Activated T-cell treated with anti-CD3 and anti-CD28 coated beads for 1 hour (primary cell): ENCODE data around the gene NUBP2.
A peak's percentile ranks its signal among the peaks of the same experiment; 100 is the strongest.

Experiments used
- DNase-seq: peaks from one replicate; pipeline ENCODE4 v3.0.0-alpha.2; 2020; ENCODE audit warnings: low read depth

NUBP2 gene

GRCh38 chr16:1772362-1772907, 10.3 kb upstream of the NUBP2 start, which contains the start of gene EME2:
Gene EME2 (plus strand): TSS chr16:1772810. CDS start chr16:1773228, 418 bp downstream.
- DNase-seq, result peak; percentile 33

GRCh38 chr16:1772908-1773702, 9.7 kb upstream of the NUBP2 start, which contains the start of gene MRPS34:
Gene MRPS34 (minus strand): TSS chr16:1773134. CDS start chr16:1773119, 15 bp downstream.
- DNase-seq, result peak; percentile 71

- DNase-seq, result no peak
Measured at GRCh38 chr16:1773703-1774447, 8.9 kb upstream of the NUBP2 start.

GRCh38 chr16:1774448-1774780, 8.3 kb upstream of the NUBP2 start:
- no peak for DNase-seq

- DNase-seq, result no peak
Measured at GRCh38 chr16:1775006-1775845, 7.5 kb upstream of the NUBP2 start.

- no peak for DNase-seq
Measured at GRCh38 chr16:1775846-1776671, 6.7 kb upstream of the NUBP2 start.

- no peak for DNase-seq
Measured at GRCh38 chr16:1776672-1776955, 6.1 kb upstream of the NUBP2 start.

- no peak for DNase-seq
Measured at GRCh38 chr16:1776991-1777374, 5.8 kb upstream of the NUBP2 start.

GRCh38 chr16:1777375-1778199, 5.2 kb upstream of the NUBP2 start:
- no peak for DNase-seq

- DNase-seq, result no peak
Measured at GRCh38 chr16:1778200-1779179, 4.3 kb upstream of the NUBP2 start.

GRCh38 chr16:1779234-1779701, 3.5 kb upstream of the NUBP2 start:
- DNase-seq, result no peak

- DNase-seq, result no peak
Measured at GRCh38 chr16:1779741-1780676, 2.8 kb upstream of the NUBP2 start.

- no peak for DNase-seq
Measured at GRCh38 chr16:1780677-1781072, 2.1 kb upstream of the NUBP2 start.

GRCh38 chr16:1781254-1781653, 1.5 kb upstream of the NUBP2 start:
- no peak for DNase-seq

- peak; percentile 18 for DNase-seq
Measured at GRCh38 chr16:1781758-1782407, 877 bp upstream of the NUBP2 start.

- DNase-seq, result no peak
Measured at GRCh38 chr16:1784977-1785845, 2.5 kb downstream of the NUBP2 start.

GRCh38 chr16:1785846-1786170, 3.0 kb downstream of the NUBP2 start:
- no peak for DNase-seq
